ENCODE measurements around the gene PLPP7. TPM values are rescaled to one million over a fixed set of nuclear protein-coding genes. Genes with fewer than 3 reads are reported as not detected.
"Not testable (repeated sequence)": the region's sequence is repeated elsewhere in the genome, so short reads cannot be mapped to it uniquely, and the experiment has no call there.

Gene PLPP7
- total RNA-seq, 1 donor from 2014 or later: 11.8 TPM

GRCh38 chr9:131262327-131263032, 27.0 kb upstream of the PLPP7 start:
- intact Hi-C loops (cut with DNase I): no loop called here
- Histone ChIP-seq H3K36me3 (no peaks in the 10 kb centered on the region), H3K9me3 (no peaks in the 10 kb centered on the region), H3K27me3 (no peaks in the 10 kb centered on the region), H3K4me3 (no peak overlapping the region), H3K4me1 (peaks cover 13% of the 10 kb centered on the region), H3K27ac (no peak overlapping the region)
- no peak for DNase-seq (ENCODE audit: extremely low spot score in 2 of 2)
- TF ChIP-seq POLR2AphosphoS5 (IDR thresholded peaks at IDR 0.05; ENCODE audit: insufficient read depth in 1 of 2, low read depth in 1 of 2) (no peak), CTCF (IDR thresholded peaks at IDR 0.05) (no peak), POLR2A (IDR thresholded peaks at IDR 0.05) (no peak)

GRCh38 chr9:131263033-131263343, 26.5 kb upstream of the PLPP7 start:
- H3K4me1 ChIP-seq: peaks cover 13% of the 10 kb centered on the region

GRCh38 chr9:131263701-131264100, 25.8 kb upstream of the PLPP7 start:
- no peak for DNase-seq (ENCODE audit: extremely low spot score in 2 of 2)
- intact Hi-C loops (cut with DNase I): no loop called here
- no peaks in the 10 kb centered on the region for H3K36me3 ChIP-seq
- no peaks in the 10 kb centered on the region for H3K9me3 ChIP-seq
- H3K27ac ChIP-seq: no peak overlapping the region
- no peaks in the 10 kb centered on the region for H3K27me3 ChIP-seq
- TF ChIP-seq POLR2AphosphoS5 (IDR thresholded peaks at IDR 0.05; ENCODE audit: insufficient read depth in 1 of 2, low read depth in 1 of 2) (no peak), CTCF (IDR thresholded peaks at IDR 0.05) (no peak), POLR2A (IDR thresholded peaks at IDR 0.05) (no peak)
- H3K4me1 ChIP-seq: peaks cover 13% of the 10 kb centered on the region
- H3K4me3 ChIP-seq: no peak overlapping the region

More at GRCh38 chr9:131263033-131263343, 26.5 kb upstream of the PLPP7 start:
- intact Hi-C loops (cut with DNase I); H3K4me3 ChIP-seq; H3K36me3 ChIP-seq; DNase-seq (ENCODE audit: extremely low spot score in 2 of 2); H3K27me3 ChIP-seq; H3K9me3 ChIP-seq; H3K27ac ChIP-seq: not testable (repeated sequence)

- TF ChIP-seq POLR2AphosphoS5 (IDR thresholded peaks at IDR 0.05; ENCODE audit: insufficient read depth in 1 of 2, low read depth in 1 of 2): no peak
- TF ChIP-seq CTCF (IDR thresholded peaks at IDR 0.05): no peak
- intact Hi-C loops (cut with DNase I): no loop called here
These were observed 25.3 kb upstream of the PLPP7 start for GRCh38 chr9:131264231-131264630.

GRCh38 chr9:131266266-131267229, 23.0 kb upstream of the PLPP7 start:
- Histone ChIP-seq H3K4me3 (no peak overlapping the region), H3K36me3 (no peaks in the 10 kb centered on the region), H3K9me3 (no peaks in the 10 kb centered on the region), H3K27ac (no peak overlapping the region), H3K4me1 (peaks cover 13% of the 10 kb centered on the region), H3K27me3 (no peaks in the 10 kb centered on the region)
- TF ChIP-seq POLR2AphosphoS5 (IDR thresholded peaks at IDR 0.05; ENCODE audit: insufficient read depth in 1 of 2, low read depth in 1 of 2): no peak
- TF ChIP-seq POLR2A (IDR thresholded peaks at IDR 0.05): no peak
- TF ChIP-seq CTCF (IDR thresholded peaks at IDR 0.05): no peak
- intact Hi-C loops (cut with DNase I): no loop called here
- no peak for DNase-seq (ENCODE audit: extremely low spot score in 2 of 2)

More at GRCh38 chr9:131264231-131264630, 25.3 kb upstream of the PLPP7 start:
- H3K36me3 ChIP-seq: no peaks in the 10 kb centered on the region
- no peak overlapping the region for H3K4me3 ChIP-seq
- H3K9me3 ChIP-seq: no peaks in the 10 kb centered on the region
- H3K27ac ChIP-seq: no peak overlapping the region
- H3K27me3 ChIP-seq: no peaks in the 10 kb centered on the region
- peaks cover 13% of the 10 kb centered on the region for H3K4me1 ChIP-seq
- no peak for DNase-seq (ENCODE audit: extremely low spot score in 2 of 2)
